Spleen (tissue), 13 donors: ENCODE measurements around the gene IGF2BP1. TPM values are rescaled to one million over a fixed set of nuclear protein-coding genes. Genes with fewer than 3 reads are reported as not detected.

Experiments
- DNase-seq: peaks from one replicate; pipeline ENCODE4 v3.0.0-alpha.2; 2020
- H3K27ac ChIP-seq, 8 donors: fragments of 200-600 bp; sonication (generic) in 7 of 8; 1 replicate in 4 of 8; 2 replicates in 4 of 8; pipeline versions ENCODE4 v1.5.0 to v1.8.0; 2016 to 2021; ENCODE audit warnings: inconsistent platforms in 4 of 8, mild to moderate bottlenecking in 4 of 8, moderate library complexity in 1 of 8
- H3K27me3 ChIP-seq, 7 donors: fragments of 200-600 bp; sonication (generic) in 6 of 7; replicated peaks in 1 of 7; 1 replicate in 4 of 7; 2 replicates in 3 of 7; pipeline versions ENCODE4 v1.5.0 to v1.8.0; 2016 to 2021; ENCODE audit warnings: inconsistent platforms in 3 of 7, mild to moderate bottlenecking in 1 of 7
- H3K36me3 ChIP-seq, 6 donors: fragments of 200-600 bp; sonication (generic) in 5 of 6; 1 replicate in 4 of 6; 2 replicates in 2 of 6; pipeline versions ENCODE4 v1.5.0 to v1.8.0; 2016 to 2021; ENCODE audit warnings: inconsistent platforms in 2 of 6
- H3K4me1 ChIP-seq, 6 donors: fragments of 200-600 bp; sonication (generic) in 5 of 6; 1 replicate in 3 of 6; 2 replicates in 3 of 6; pipeline versions ENCODE4 v1.5.0 to v1.8.0; 2016 to 2021; ENCODE audit warnings: inconsistent platforms in 3 of 6
- H3K4me3 ChIP-seq, 8 donors: fragments of 200-600 bp; sonication (generic) in 7 of 8; 1 replicate in 4 of 8; 2 replicates in 4 of 8; pipeline versions ENCODE4 v1.5.0 to v1.8.0; 2016 to 2021; ENCODE audit warnings: inconsistent platforms in 4 of 8, mild to moderate bottlenecking in 4 of 8, moderate library complexity in 2 of 8
- H3K9me3 ChIP-seq, 8 donors: fragments of 200-600 bp; sonication (generic) in 7 of 8; 1 replicate in 4 of 8; 2 replicates in 4 of 8; pipeline versions ENCODE4 v1.5.0 to v1.8.0; 2016 to 2021; ENCODE audit warnings: inconsistent platforms in 4 of 8
- POLR2A ChIP-seq, 3 donors: fragments of 450-650 bp; IDR thresholded peaks; one replicate each; pipeline ENCODE4 v1.5.1; 2017; ENCODE audit warnings: antibody characterized with exemption in 3 of 3, mild to moderate bottlenecking in 1 of 3
- POLR2AphosphoS5 ChIP-seq, 3 donors: sonication (generic); formaldehyde crosslinking; IDR thresholded peaks; one replicate each; pipeline ENCODE4 v1.5.1; 2017; ENCODE audit warnings: antibody characterized with exemption in 3 of 3
- WGBS, 5 donors: extraction: QIAGEN DNeasy Blood & Tissue Kit in 3 of 5; methylation state at CpG; one replicate each; pipeline versions ENCODE4 v1.1.5 to v1.1.7; 2013 to 2018; 5-methylcytosine and 5-hydroxymethylcytosine counted together
- intact Hi-C: fragments of 100-400 bp; cut with DNase I; formaldehyde crosslinking; loops from one replicate; pipeline ENCODE4 v1.15.0; 2023; ENCODE audit warnings: low total_unique reads
- long read RNA-seq, 2 donors: transcript quantifications; one replicate each; lab custom pipeline, GENCODE V29; 2026
- polyA plus RNA-seq, 3 donors: library from polyadenylated mRNA; stranded (reverse); fragments of 200-250 nt; gene quantifications; one replicate each; pipeline ENCODE4 v1.2.1, GENCODE V29; 2013
- total RNA-seq, 7 donors: library from RNA; depleted of rRNA in 3 of 7; stranded (reverse); fragments of >200 nt in 3 of 7; fragmentation: NEBNext Ultra II Directional in 4 of 7; extraction: Animal tissue kit (Norgen Biotek cat#: 25700) in 4 of 7; gene quantifications; one replicate each; pipeline versions ENCODE4 v1.1.0 to v1.2.1, GENCODE V29; 2016 to 2021
- TF ChIP-seq, protein P1 (sequence below), 11 experiments: fragments of 200-600 bp in 7 of 11; fragments of 450-650 bp in 4 of 11; sonication (generic) in 4 of 11; IDR thresholded peaks in 8 of 11; conservative IDR thresholded peaks in 3 of 11; 1 replicate in 7 of 11; 2 replicates in 4 of 11; pipeline versions ENCODE4 v1.4.0 to v1.8.0; 2016 to 2021; ENCODE audit warnings: antibody characterized with exemption in 11 of 11, inconsistent platforms in 4 of 11, mild to moderate bottlenecking in 1 of 11
- donor health status: healthy with polysubstance abuse.
- donor health status: DM: no; HTN: no; CAD: no; lungs with moderate emphysema.
- donor health status: DM: no; HTN: no; CAD: no.
- donor health status: Bipolar disorder and iron deficiency.
- donor health status: healthy.
- donor health status: DM: no; HTN: no; CAD: no.
- donor health status: DM: yes; HTN: yes; CAD: no.

The IGF2BP1 gene
- total RNA-seq = not detected
- under 1 TPM in 1 of 3 donors, not detected in 2; 0.17 TPM for polyA plus RNA-seq
- long read RNA-seq, donor 1, full-length matches to known transcripts = 3 of 3 reads
- long read RNA-seq, donor 1, partial matches to known transcripts = 0 of 3 reads
- long read RNA-seq, donor 1, other reads (novel, unspliced or antisense) = 0 of 3 reads
- long read RNA-seq, donor 2, partial matches to known transcripts = 0 of 1 reads
- long read RNA-seq, donor 2, other reads (novel, unspliced or antisense) = 0 of 1 reads

DNA sequence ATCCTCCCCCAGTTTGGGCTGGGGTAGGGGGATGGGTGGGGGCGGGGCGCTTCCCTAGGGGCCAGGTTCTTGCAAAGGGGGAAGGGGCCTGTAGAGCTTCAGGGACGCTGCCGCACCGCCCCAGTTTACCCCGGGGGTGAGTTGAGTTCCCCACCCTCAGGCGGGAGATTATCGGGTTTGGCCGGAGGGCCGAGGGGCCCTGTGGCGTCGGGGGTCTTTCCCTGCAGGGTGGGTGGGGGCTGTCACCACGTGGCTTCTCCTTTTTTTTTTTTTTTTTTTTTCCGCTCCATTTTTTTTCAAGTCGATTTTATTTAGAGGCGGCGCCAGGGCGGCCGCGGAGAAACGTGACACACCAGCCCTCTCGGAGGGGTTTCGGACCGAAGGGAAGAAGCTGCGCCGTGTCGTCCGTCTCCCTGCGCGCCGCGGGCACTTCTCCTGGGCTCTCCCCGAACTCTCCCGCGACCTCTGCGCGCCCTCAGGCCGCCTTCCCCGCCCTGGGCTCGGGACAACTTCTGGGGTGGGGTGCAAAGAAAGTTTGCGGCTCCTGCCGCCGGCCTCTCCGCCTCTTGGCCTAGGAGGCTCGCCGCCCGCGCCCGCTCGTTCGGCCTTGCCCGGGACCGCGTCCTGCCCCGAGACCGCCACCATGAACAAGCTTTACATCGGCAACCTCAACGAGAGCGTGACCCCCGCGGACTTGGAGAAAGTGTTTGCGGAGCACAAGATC is at the start of gene IGF2BP1:
TSS of gene IGF2BP1 (plus strand) at position 283 of the 724 bp plus-strand sequence. CDS start at position 644, 361 bp downstream.
- Histone ChIP-seq H3K36me3 (no peaks in the 10 kb centered on the region), H3K27ac (no peak within 1 kb of the TSS), H3K4me1 (peaks cover 0 to 39% (median 34%) of the 10 kb centered on the region in 6 donors), H3K9me3 (no peaks in the 10 kb centered on the region), H3K27me3 (peaks cover 34 to 100% (median 95%) of the 10 kb centered on the region in 7 donors), H3K4me3 (peak within 1 kb of the TSS in 7 of 8 donors; percentile 7 to 66 (median 30))
- TF ChIP-seq, protein P1, sequence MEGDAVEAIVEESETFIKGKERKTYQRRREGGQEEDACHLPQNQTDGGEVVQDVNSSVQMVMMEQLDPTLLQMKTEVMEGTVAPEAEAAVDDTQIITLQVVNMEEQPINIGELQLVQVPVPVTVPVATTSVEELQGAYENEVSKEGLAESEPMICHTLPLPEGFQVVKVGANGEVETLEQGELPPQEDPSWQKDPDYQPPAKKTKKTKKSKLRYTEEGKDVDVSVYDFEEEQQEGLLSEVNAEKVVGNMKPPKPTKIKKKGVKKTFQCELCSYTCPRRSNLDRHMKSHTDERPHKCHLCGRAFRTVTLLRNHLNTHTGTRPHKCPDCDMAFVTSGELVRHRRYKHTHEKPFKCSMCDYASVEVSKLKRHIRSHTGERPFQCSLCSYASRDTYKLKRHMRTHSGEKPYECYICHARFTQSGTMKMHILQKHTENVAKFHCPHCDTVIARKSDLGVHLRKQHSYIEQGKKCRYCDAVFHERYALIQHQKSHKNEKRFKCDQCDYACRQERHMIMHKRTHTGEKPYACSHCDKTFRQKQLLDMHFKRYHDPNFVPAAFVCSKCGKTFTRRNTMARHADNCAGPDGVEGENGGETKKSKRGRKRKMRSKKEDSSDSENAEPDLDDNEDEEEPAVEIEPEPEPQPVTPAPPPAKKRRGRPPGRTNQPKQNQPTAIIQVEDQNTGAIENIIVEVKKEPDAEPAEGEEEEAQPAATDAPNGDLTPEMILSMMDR (IDR thresholded peaks at IDR 0.05 in 8 of 11, conservative IDR thresholded peaks at IDR 0.05 in 3 of 11) = no peak
- TF ChIP-seq POLR2AphosphoS5 (IDR thresholded peaks at IDR 0.05) = peak in 2 of 3 donors; percentile 14 to 58
- TF ChIP-seq POLR2A (IDR thresholded peaks at IDR 0.05) = no peak
- DNase-seq = no peak
- WGBS, 5 donors = 1 to 3% (median 1%) methylated on average over 44 to 62 of the region's 62 CpGs
- intact Hi-C loops = no loop called here

DNA sequence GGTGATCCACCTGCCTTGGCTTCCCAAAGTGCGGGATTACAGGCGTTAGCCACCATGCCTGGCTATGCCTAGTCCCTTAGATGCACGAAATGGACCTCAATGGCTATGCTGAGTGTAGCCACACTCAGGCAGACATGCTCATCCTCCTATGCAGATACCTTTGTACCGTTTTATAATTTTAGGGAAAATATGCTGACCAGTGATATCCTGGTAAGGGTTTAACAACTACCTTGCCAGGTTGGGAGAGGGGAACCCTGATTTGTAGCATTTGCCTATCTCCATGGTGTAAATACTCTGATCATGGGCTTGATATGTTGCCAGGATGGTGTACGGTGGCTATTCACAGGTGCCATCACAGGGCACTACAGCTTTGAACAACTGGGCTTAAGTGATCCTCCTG is 45.6 kb upstream of the IGF2BP1 start:
- H3K36me3 ChIP-seq = no peaks in the 10 kb centered on the region
- peaks cover 0 to 36% (median 8%) of the 10 kb centered on the region in 7 donors for H3K27me3 ChIP-seq
- no peaks in the 10 kb centered on the region for H3K9me3 ChIP-seq
- intact Hi-C loops = no loop called here
- no peak for TF ChIP-seq POLR2A (IDR thresholded peaks at IDR 0.05)
- TF ChIP-seq, protein P1 (IDR thresholded peaks at IDR 0.05 in 8 of 11, conservative IDR thresholded peaks at IDR 0.05 in 3 of 11) = no peak
- H3K4me1 ChIP-seq = peaks cover 0 to 5% (median 0%) of the 10 kb centered on the region in 6 donors
- DNase-seq = no peak
- 73 to 86% (median 81%) methylated on average over 5 of the region's 5 CpGs for WGBS, 5 donors
- no peak overlapping the region for H3K4me3 ChIP-seq
- no peak overlapping the region for H3K27ac ChIP-seq

DNA sequence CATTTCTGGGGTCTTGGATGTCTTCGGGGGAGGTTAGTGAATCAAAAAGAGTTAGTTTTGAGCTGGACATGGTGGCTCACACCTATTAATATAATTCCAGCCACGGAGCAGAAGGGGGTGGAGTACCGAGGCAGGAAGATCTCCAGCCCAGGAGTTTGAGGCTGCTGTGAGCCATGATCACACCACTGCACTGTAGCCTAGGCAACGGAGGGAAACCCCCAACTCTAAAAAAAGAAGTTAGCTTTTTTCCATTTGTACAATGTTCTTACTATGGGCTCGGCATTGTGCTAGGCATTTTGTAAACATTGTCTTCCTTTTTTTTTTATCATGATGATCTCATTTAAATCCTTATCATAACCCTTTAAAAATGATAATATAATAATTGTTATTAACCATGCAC is 44.3 kb upstream of the IGF2BP1 start:
- H3K27me3 ChIP-seq = peaks cover 0 to 47% (median 8%) of the 10 kb centered on the region in 7 donors
- H3K4me3 ChIP-seq = no peak overlapping the region
- intact Hi-C loops = no loop called here
- no peak for DNase-seq
- no peaks in the 10 kb centered on the region for H3K36me3 ChIP-seq
- no peaks in the 10 kb centered on the region for H3K9me3 ChIP-seq
- TF ChIP-seq POLR2A (IDR thresholded peaks at IDR 0.05) (no peak), POLR2AphosphoS5 (IDR thresholded peaks at IDR 0.05) (no peak)
- TF ChIP-seq, protein P1 (IDR thresholded peaks at IDR 0.05 in 8 of 11, conservative IDR thresholded peaks at IDR 0.05 in 3 of 11) = no peak
- no peak overlapping the region for H3K27ac ChIP-seq
- 17 to 25% (median 23%) methylated on average over 5 of the region's 5 CpGs for WGBS, 5 donors
- H3K4me1 ChIP-seq = peaks cover 0 to 5% (median 0%) of the 10 kb centered on the region in 6 donors

DNA sequence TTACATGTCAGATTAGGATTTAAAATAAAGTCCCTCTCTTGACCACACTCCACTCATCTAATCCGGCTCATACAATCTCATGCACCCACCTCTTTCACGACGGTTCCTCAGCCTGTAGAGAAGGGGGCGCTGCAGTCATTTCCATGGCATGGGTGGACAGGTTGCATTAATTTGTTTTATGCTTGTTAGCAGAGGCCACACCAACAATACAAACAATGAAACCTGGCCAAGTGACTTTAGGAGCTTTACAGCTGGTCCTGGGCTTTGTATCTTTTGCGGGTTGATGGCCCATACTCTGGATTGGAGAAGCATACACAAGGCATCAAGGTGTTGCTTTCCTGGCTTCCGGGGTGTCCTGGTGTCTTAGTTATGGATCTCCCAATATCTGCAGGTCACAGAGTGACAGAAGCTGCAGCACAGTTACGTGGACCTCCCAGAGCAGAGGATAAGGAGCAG is 42.9 kb upstream of the IGF2BP1 start:
- DNase-seq = no peak

More for the DNA sequence above, 42.9 kb upstream of the IGF2BP1 start:
- intact Hi-C loops = no loop called here
- Histone ChIP-seq H3K4me3 (no peak overlapping the region), H3K9me3 (no peaks in the 10 kb centered on the region), H3K36me3 (no peaks in the 10 kb centered on the region), H3K27me3 (peaks cover 0 to 61% (median 8%) of the 10 kb centered on the region in 7 donors), H3K4me1 (peaks cover 0 to 5% (median 0%) of the 10 kb centered on the region in 6 donors), H3K27ac (no peak overlapping the region)
- TF ChIP-seq, protein P1 (IDR thresholded peaks at IDR 0.05 in 8 of 11, conservative IDR thresholded peaks at IDR 0.05 in 3 of 11) = no peak
- TF ChIP-seq POLR2AphosphoS5 (IDR thresholded peaks at IDR 0.05) = no peak
- TF ChIP-seq POLR2A (IDR thresholded peaks at IDR 0.05) = no peak
- WGBS, 5 donors = 45 to 56% (median 46%) methylated on average over 7 of the region's 7 CpGs
